ENCODE results near the gene DAPK2. TPM values are rescaled to one million over a fixed set of nuclear protein-coding genes. Genes with fewer than 3 reads are reported as not detected.

DAPK2 gene
- total and polyA plus RNA-seq, 7 donors = 3.7 to 65.6 (median 44.3) TPM

GRCh38 chr15:63933522-63933921 is 112.8 kb downstream of the DAPK2 start:
- H3K36me3 ChIP-seq (ENCODE audit: insufficient read depth in 1 of 2, low read depth in 1 of 2) = peaks cover 0 to 34% of the 10 kb centered on the region in 2 donors
- H3K27ac ChIP-seq = no peak overlapping the region
- intact Hi-C loops (cut with DNase I) = no loop called here
- TF ChIP-seq CTCF (IDR thresholded peaks at IDR 0.05) = no peak
- 96 to 99% (median 97%) methylated on average over 5 of the region's 5 CpGs for WGBS, 3 donors
- ATAC-seq = peak in 1 of 4 donors; percentile 45
- H3K27me3 ChIP-seq (ENCODE audit: insufficient read depth in 3 of 3, low read length in 2 of 3) = no peaks in the 10 kb centered on the region
- H3K4me3 ChIP-seq = no peak overlapping the region
- H3K4me1 ChIP-seq = peaks cover under 1% of the 10 kb centered on the region
- no peak for DNase-seq
- no peaks in the 10 kb centered on the region for H3K9me3 ChIP-seq

GRCh38 chr15:63931556-63931955 is 114.7 kb downstream of the DAPK2 start:
- no peak for DNase-seq
- Histone ChIP-seq H3K27ac (no peak overlapping the region), H3K4me1 (peaks cover 3% of the 10 kb centered on the region), H3K4me3 (no peak overlapping the region), H3K36me3 (ENCODE audit: insufficient read depth in 1 of 2, low read depth in 1 of 2) (peaks cover 0 to 49% of the 10 kb centered on the region in 2 donors), H3K9me3 (no peaks in the 10 kb centered on the region), H3K27me3 (ENCODE audit: insufficient read depth in 3 of 3, low read length in 2 of 3) (no peaks in the 10 kb centered on the region)
- ATAC-seq = peak in 1 of 4 donors; percentile 40
- TF ChIP-seq CTCF (IDR thresholded peaks at IDR 0.05) = no peak
- intact Hi-C loops (cut with DNase I) = no loop called here
- WGBS, 3 donors = 29 to 50% (median 29%) methylated on average over 4 of the region's 4 CpGs

GRCh38 chr15:63930034-63930433 is 116.3 kb downstream of the DAPK2 start:
- Histone ChIP-seq H3K36me3 (ENCODE audit: insufficient read depth in 1 of 2, low read depth in 1 of 2) (peaks cover 0 to 59% of the 10 kb centered on the region in 2 donors), H3K4me1 (peaks cover 3% of the 10 kb centered on the region), H3K27me3 (ENCODE audit: insufficient read depth in 3 of 3, low read length in 2 of 3) (no peaks in the 10 kb centered on the region), H3K9me3 (no peaks in the 10 kb centered on the region), H3K4me3 (no peak overlapping the region), H3K27ac (no peak overlapping the region)
- intact Hi-C loops (cut with DNase I) = no loop called here
- no peak for TF ChIP-seq CTCF (IDR thresholded peaks at IDR 0.05)
- DNase-seq = no peak
- ATAC-seq = no peak
- WGBS, 3 donors = 94 to 96% (median 96%) methylated on average over 7 of the region's 7 CpGs

GRCh38 chr15:63928185-63928842 is 118.0 kb downstream of the DAPK2 start:
- Histone ChIP-seq H3K4me1 (peaks cover 3% of the 10 kb centered on the region), H3K36me3 (ENCODE audit: insufficient read depth in 1 of 2, low read depth in 1 of 2) (peaks cover 0 to 75% of the 10 kb centered on the region in 2 donors), H3K4me3 (no peak overlapping the region), H3K27ac (no peak overlapping the region), H3K9me3 (no peaks in the 10 kb centered on the region), H3K27me3 (ENCODE audit: insufficient read depth in 3 of 3, low read length in 2 of 3) (no peaks in the 10 kb centered on the region)
- intact Hi-C loops (cut with DNase I) = no loop called here
- ATAC-seq (no peak), DNase-seq (no peak)
- WGBS, 3 donors = 73 to 84% (median 79%) methylated on average over 2 of the region's 2 CpGs
- no peak for TF ChIP-seq CTCF (IDR thresholded peaks at IDR 0.05)
